Upper lobe of left lung (tissue), 4 donors: ENCODE measurements around the gene OR10H2.

Experiments
- CTCF ChIP-seq, 6 experiments: fragments of 450-650 bp in 4 of 6; fragments of 200-600 bp in 2 of 6; sonication (generic) in 2 of 6; IDR thresholded peaks; one replicate each; pipeline ENCODE4 v1.5.1; 2016 to 2019; ENCODE audit warnings: antibody characterized with exemption in 6 of 6
- POLR2A ChIP-seq, 4 donors: fragments of 450-650 bp; IDR thresholded peaks; one replicate each; pipeline ENCODE4 v1.5.1; 2016 to 2017; ENCODE audit warnings: antibody characterized with exemption in 4 of 4, mild to moderate bottlenecking in 2 of 4
- POLR2AphosphoS5 ChIP-seq, 2 donors: sonication (generic); formaldehyde crosslinking; IDR thresholded peaks; one replicate each; pipeline ENCODE4 v1.5.1; 2017; ENCODE audit warnings: antibody characterized with exemption in 2 of 2

DNA sequence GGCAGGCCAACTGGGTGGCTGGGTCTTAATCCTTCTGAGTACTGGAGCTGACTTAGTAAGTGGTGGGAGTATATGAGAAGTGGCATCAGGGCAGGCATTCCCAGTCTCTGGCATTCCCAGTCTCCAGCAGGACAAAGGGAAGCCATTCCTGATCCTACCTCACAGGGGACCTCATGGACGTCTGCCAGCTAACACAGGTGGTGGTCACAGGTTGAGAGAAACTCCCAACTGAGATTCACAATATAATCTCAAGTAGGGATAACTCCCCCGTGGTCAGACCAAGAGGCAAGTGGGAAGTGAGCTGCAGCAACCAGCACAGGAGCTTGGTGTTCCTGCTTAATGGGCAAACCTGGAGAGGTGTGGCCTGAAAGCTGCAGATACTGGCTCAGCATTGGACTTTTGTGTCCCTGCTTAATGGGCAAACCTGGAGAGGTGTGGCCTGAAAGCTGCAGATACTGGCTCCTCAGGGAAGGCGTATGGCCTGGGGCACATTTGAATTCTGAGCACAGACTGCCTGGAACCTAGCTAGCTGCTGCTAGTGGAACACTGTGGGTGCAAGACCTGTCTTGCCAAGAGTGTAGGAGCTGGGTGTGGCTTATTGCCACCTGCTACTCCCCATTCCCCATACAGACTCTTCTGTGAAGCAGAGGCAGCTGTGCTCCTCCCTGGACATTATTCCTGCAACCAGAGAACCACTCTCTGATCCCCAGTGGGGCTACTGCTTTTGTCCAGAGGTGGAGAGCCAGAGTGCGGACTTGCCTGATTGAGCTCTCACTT lies 25.9 kb upstream of the OR10H2 start:
- TF ChIP-seq POLR2AphosphoS5 (IDR thresholded peaks at IDR 0.05) (no peak), CTCF (IDR thresholded peaks at IDR 0.05) (no peak), POLR2A (IDR thresholded peaks at IDR 0.05) (no peak)
